Ectodermal cell (in vitro differentiated cells): ENCODE measurements around the gene SOAT2.
"Not testable (repeated sequence)": the region's sequence is repeated elsewhere in the genome, so short reads cannot be mapped to it uniquely, and the experiment has no call there.

Source experiments
- H3K27ac ChIP-seq: 2 replicates; pipeline ENCODE4 v1.7.0; 2013; ENCODE audit warnings: mild to moderate bottlenecking, low read depth, low read length; ENCODE audit not compliant: insufficient read depth, poor library complexity, severe bottlenecking
- H3K27me3 ChIP-seq: 2 replicates; pipeline ENCODE4 v1.7.0; 2013; ENCODE audit warnings: mild to moderate bottlenecking, low read length; ENCODE audit not compliant: insufficient read depth, control insufficient read depth, poor library complexity, severe bottlenecking
- H3K36me3 ChIP-seq: one replicate; pipeline ENCODE4 v1.7.0; 2013; ENCODE audit warnings: low read length; ENCODE audit not compliant: control insufficient read depth, insufficient read depth
- H3K4me1 ChIP-seq: one replicate; pipeline ENCODE4 v1.7.0; 2013; ENCODE audit warnings: low read length; ENCODE audit not compliant: control insufficient read depth, insufficient read depth
- H3K4me3 ChIP-seq: 2 replicates; pipeline ENCODE4 v1.7.0; 2013; ENCODE audit warnings: low read depth, low read length, control low read depth; ENCODE audit not compliant: insufficient read depth
- H3K9me3 ChIP-seq: 2 replicates; pipeline ENCODE4 v1.7.0; 2013; ENCODE audit warnings: mild to moderate bottlenecking, low read length, moderate library complexity; ENCODE audit not compliant: control insufficient read depth
- WGBS, 2 experiments: methylation state at CpG; one replicate each; pipeline ENCODE4 v1.1.7; 2013; ENCODE audit warnings: missing lambda C conversion rate in 2 of 2; 5-methylcytosine and 5-hydroxymethylcytosine counted together

SOAT2 gene

DNA sequence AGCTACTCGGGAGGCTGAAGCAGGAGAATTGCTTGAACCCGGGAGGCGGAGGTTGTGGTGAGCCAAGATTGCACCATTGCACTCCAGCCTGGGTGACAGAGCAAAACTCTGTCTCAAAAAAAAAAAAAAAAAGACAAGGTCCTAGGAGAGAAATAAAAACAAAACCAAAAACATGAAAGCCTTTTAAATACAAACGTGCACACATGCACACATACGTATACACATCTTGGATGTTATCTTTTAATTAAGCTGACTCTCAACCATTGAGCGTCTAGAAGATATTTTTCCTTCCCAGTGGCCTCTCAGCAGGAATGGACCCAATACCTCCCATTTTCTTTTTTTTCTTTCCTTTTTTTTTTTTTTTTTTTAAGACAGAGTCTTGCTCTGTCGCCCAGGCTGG is 9.1 kb downstream of the SOAT2 start:
- not testable (repeated sequence) for H3K4me3 ChIP-seq, H3K4me1 ChIP-seq, H3K9me3 ChIP-seq, H3K36me3 ChIP-seq, H3K27me3 ChIP-seq, H3K27ac ChIP-seq
- 95 to 96% methylated on average over 7 of the region's 7 CpGs for WGBS, 2 experiments

DNA sequence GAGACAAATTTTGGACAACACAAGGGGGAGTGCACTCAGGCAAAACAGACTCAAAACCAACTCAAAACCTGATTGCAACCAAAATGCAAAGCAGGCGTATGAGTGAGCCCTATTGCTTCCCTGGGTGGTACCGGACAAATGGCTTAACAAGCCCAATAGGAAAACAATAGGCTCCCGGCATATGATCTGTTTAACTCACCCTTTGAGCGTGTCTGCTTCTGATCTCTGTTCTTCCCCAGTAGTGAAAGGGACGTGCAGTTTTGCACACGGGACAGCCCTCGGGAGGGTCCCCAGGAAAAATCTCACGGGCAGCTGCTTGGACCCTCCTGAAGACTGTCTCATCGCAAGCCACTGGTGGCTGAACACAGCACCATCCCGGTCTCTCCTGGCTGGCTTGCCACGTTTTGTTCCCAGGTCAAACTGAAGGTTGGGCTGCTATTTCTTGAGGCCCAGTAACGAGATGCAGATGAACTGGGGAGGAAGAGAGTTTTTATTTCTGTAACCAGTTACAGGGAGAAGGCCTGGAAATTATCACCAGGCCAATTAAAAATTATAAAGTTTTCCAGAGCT is 9.9 kb downstream of the SOAT2 start:
- H3K27ac ChIP-seq: no peak overlapping the region
- no peaks in the 10 kb centered on the region for H3K9me3 ChIP-seq
- H3K4me1 ChIP-seq: no peaks in the 10 kb centered on the region
- H3K36me3 ChIP-seq: no peaks in the 10 kb centered on the region
- no peaks in the 10 kb centered on the region for H3K27me3 ChIP-seq
- WGBS, 2 experiments: 86 to 88% methylated on average over 12 of the region's 12 CpGs
- no peak overlapping the region for H3K4me3 ChIP-seq

GRCh38 chr12:53113951-53114350 is 10.7 kb downstream of the SOAT2 start:
- H3K27me3 ChIP-seq: no peaks in the 10 kb centered on the region
- no peaks in the 10 kb centered on the region for H3K36me3 ChIP-seq
- H3K4me3 ChIP-seq: no peak overlapping the region
- no peaks in the 10 kb centered on the region for H3K4me1 ChIP-seq
- no peaks in the 10 kb centered on the region for H3K9me3 ChIP-seq
- H3K27ac ChIP-seq: no peak overlapping the region

DNA sequence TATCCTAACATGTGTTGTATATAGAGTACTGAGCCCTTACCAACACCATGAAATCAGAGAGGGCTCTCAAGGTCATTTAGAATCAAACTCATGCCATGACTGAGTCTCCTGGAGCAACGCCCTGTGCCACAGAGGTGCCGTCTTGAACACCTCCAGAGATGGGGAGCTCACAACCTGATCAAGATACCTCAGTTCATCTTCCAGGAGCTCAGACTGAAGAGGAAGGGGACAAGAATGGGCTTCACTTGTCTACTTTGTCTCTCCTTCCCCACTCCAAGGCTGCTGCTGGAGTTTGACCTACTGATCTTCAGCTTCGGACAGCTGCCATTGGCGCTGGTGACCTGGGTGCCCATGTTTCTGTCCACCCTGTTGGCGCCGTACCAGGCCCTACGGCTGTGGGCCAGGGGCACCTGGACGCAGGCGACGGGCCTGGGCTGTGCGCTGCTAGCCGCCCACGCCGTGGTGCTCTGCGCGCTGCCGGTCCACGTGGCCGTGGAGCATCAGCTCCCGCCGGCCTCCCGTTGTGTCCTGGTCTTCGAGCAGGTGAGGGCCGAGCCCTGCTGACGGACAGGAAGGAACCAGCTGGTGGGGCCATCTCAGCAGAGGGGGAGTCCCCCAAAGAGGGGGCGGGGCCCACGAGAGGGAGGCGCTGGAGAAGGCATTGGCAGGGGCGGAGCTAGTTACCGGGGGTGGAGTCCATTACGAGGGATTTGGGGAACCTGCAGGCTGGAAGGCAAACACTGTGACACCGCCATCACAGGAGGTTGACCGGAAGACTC is 12.0 kb downstream of the SOAT2 start:
- Histone ChIP-seq H3K27ac (no peak overlapping the region), H3K9me3 (no peaks in the 10 kb centered on the region), H3K4me3 (no peak overlapping the region), H3K27me3 (peaks cover 3% of the 10 kb centered on the region), H3K36me3 (no peaks in the 10 kb centered on the region), H3K4me1 (no peaks in the 10 kb centered on the region)
- 90 to 92% methylated on average over 33 of the region's 33 CpGs for WGBS, 2 experiments

DNA sequence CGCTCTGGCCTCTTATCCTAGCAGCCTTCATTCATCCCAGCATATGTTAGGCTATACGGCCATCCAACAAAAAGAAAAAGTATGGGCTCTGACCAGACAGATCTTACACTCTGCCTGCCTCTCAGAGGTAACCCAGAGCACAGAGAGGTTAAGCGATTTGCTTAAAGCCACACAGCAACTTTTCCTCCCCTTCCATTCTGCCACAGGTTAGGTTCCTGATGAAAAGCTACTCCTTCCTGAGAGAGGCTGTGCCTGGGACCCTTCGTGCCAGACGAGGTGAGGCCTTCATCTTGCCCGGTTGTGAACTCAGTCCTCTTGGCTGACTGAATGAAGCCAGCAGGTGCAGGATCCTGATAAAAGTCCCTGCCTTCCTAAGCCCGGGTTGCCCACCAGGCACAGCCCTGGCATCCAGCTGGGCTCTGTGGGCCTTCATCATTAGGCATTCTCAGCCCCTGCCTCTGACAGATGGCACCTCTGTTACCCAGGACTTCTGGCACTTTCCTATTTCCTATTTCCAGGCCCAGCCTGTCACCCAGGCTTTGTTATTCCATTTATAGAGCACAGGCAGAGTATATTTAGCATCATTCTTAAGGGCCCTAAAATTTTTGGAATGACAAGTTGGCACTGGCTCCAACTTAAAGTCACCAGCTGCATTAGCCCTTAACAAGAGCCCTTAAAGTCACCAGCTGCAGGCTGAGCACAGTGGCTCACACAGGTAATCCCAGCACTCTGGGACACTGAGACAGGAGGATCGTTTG is 12.8 kb downstream of the SOAT2 start:
- H3K36me3 ChIP-seq: no peaks in the 10 kb centered on the region
- no peak overlapping the region for H3K4me3 ChIP-seq
- H3K9me3 ChIP-seq: no peaks in the 10 kb centered on the region
- WGBS, 2 experiments: 92 to 94% methylated on average over 8 of the region's 8 CpGs
- H3K27me3 ChIP-seq: peaks cover 3% of the 10 kb centered on the region
- no peaks in the 10 kb centered on the region for H3K4me1 ChIP-seq
- H3K27ac ChIP-seq: no peak overlapping the region

DNA sequence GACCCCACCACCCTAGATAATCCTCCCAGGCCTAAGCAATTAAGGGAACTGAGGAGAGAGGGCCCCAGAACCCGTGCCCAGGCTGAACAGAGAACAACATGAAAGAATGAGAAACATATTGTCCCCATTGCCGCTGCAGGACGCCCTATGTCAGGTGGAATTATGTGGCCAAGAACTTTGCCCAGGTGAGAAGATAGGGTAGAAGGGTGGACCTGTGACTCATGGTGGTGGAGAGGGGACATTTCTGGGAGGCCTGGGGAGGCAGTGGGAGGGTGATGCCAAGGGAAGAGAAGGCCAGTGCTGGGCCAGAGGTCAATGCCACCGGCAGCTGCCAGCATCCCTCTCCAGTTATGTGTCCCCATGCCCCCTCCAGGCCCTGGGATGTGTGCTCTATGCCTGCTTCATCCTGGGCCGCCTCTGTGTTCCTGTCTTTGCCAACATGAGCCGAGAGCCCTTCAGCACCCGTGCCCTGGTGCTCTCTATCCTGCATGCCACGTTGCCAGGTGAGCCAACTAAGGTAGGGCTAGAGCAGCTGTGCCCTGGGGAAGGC is 15.5 kb downstream of the SOAT2 start:
- 89 to 91% methylated on average over 8 of the region's 8 CpGs for WGBS, 2 experiments
- Histone ChIP-seq H3K9me3 (no peaks in the 10 kb centered on the region), H3K36me3 (no peaks in the 10 kb centered on the region)

GRCh38 chr12:53120685-53121525 is 17.6 kb downstream of the SOAT2 start:
- no peaks in the 10 kb centered on the region for H3K4me1 ChIP-seq
- 87 to 88% methylated on average over 12 of the region's 12 CpGs for WGBS, 2 experiments
- no peak overlapping the region for H3K4me3 ChIP-seq
- H3K36me3 ChIP-seq: no peaks in the 10 kb centered on the region
- no peak overlapping the region for H3K27ac ChIP-seq
- H3K27me3 ChIP-seq: peaks cover 3% of the 10 kb centered on the region
- H3K9me3 ChIP-seq: no peaks in the 10 kb centered on the region

More for the DNA sequence above, 15.5 kb downstream of the SOAT2 start:
- H3K27me3 ChIP-seq: peaks cover 3% of the 10 kb centered on the region
- no peak overlapping the region for H3K4me3 ChIP-seq
- no peaks in the 10 kb centered on the region for H3K4me1 ChIP-seq
- H3K27ac ChIP-seq: no peak overlapping the region

DNA sequence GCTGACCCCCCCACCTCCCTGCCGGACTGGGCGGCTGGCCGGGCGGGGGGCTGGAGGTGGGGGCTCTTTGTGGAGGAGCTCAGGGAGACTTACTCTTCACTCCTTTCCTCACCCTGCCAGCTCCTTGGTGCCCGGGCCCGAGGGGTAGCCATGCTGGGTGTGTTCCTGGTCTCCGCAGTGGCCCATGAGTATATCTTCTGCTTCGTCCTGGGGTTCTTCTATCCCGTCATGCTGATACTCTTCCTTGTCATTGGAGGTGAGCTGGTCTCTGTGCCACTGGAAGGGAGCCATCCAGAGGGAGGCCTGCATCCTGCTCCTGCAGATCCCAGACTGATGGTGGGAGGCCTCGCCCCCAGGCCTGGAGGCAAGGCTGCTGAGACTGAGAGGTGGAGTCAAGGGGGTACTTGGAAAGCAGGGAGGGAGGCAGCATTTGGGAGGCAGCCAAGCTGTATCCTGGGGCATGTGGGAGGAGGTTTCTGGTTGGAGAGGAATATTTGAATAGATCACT is 19.7 kb downstream of the SOAT2 start:
- H3K4me3 ChIP-seq: no peak overlapping the region
- 92 to 93% methylated on average over 10 of the region's 10 CpGs for WGBS, 2 experiments

DNA sequence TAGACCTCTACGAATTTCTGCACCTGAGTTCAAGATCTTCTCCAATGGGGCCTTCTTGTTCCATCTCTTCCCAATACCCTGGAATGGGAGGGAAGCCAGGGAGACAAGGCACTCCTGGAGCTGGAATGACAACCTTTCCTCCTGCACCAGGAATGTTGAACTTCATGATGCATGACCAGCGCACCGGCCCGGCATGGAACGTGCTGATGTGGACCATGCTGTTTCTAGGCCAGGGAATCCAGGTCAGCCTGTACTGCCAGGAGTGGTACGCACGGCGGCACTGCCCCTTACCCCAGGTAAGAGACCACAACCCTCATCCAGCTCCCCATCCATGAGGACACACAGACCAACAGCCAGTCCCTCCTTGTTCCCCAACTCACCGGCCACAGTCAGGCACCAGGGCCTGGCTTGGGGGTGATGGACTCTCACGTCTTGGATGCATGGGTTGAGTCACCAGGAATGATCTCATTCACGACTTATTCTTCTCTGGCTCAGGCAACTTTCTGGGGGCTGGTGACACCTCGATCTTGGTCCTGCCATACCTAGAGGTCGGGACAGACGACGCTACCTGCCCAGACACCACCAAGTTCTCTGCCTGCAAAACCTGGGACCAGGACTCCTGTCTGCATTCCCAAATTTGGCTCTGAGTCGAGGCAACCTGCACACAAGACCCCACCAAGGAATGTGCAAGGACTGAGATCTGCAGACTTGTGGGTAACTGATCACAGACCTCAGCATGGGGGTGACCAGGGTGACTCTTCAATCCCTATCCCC is 20.5 kb downstream of the SOAT2 start:
- 94 to 95% methylated on average over 16 of the region's 16 CpGs for WGBS, 2 experiments
- Histone ChIP-seq H3K9me3 (no peaks in the 10 kb centered on the region), H3K4me3 (no peak overlapping the region), H3K4me1 (no peaks in the 10 kb centered on the region), H3K27ac (no peak overlapping the region), H3K27me3 (peaks cover 3% of the 10 kb centered on the region), H3K36me3 (no peaks in the 10 kb centered on the region)

More for the DNA sequence above, 19.7 kb downstream of the SOAT2 start:
- Histone ChIP-seq H3K27ac (no peak overlapping the region), H3K4me1 (no peaks in the 10 kb centered on the region), H3K36me3 (no peaks in the 10 kb centered on the region), H3K9me3 (no peaks in the 10 kb centered on the region), H3K27me3 (peaks cover 3% of the 10 kb centered on the region)
